ENCODE results near the gene ADH7.

DNA sequence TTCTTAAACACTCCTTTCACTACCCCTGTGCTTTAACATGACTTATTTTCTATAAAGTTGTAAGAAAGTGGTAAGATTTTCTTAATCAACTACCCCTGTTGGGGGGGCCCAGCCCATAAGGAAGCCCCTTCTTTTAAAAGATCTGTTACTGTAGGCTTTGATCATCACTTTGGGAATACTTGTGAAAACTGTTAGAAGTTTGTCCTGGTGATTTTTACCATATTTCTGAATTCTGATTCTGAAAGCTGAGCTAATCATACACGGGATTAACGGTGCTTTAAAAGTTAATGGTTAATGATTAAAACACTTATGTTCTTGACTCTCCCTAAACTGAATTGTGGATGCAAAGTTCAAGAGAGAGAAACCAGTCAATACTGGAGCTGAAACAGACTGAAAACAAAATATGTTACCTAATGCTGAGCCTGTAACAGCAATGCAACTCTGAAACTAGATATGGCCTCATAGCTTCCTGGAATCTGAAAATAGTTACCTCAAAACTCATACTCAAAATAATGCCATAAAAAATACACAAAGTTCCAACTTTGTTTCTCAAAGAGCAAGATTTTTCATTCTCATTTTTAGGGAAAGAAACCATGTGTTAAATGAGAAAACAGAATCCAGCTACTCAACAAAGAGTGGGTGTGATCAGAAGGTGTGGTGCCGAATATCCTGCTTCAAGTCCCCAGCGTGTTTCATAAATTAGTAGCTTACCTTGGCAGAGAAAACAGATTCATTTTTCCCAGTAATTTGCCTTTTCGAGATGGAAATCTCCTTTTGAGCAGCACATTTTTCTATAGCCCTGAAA, 31.6 kb downstream of the ADH7 start:
- TF ChIP-seq, protein P1, sequence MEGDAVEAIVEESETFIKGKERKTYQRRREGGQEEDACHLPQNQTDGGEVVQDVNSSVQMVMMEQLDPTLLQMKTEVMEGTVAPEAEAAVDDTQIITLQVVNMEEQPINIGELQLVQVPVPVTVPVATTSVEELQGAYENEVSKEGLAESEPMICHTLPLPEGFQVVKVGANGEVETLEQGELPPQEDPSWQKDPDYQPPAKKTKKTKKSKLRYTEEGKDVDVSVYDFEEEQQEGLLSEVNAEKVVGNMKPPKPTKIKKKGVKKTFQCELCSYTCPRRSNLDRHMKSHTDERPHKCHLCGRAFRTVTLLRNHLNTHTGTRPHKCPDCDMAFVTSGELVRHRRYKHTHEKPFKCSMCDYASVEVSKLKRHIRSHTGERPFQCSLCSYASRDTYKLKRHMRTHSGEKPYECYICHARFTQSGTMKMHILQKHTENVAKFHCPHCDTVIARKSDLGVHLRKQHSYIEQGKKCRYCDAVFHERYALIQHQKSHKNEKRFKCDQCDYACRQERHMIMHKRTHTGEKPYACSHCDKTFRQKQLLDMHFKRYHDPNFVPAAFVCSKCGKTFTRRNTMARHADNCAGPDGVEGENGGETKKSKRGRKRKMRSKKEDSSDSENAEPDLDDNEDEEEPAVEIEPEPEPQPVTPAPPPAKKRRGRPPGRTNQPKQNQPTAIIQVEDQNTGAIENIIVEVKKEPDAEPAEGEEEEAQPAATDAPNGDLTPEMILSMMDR (conservative IDR thresholded peaks at IDR 0.05 in 1 of 2, IDR thresholded peaks at IDR 0.05 in 1 of 2; ENCODE audit: low read depth in 1 of 2, low read length in 2 of 2) = no peak
- TF ChIP-seq EZH2 (IDR thresholded peaks at IDR 0.05; ENCODE audit: low read length, missing control alignments) = no peak
